Thoracic aorta (tissue), 2 donors: ENCODE data around the gene COL18A1. TPM values are rescaled to one million over a fixed set of nuclear protein-coding genes. Genes with fewer than 3 reads are reported as not detected.

ENCODE experiments used
- ATAC-seq: fragments of 150-250 bp; one replicate; pipeline ENCODE4 v1.8.0; 2017; ENCODE audit warnings: low read depth; ENCODE audit not compliant: insufficient number of reproducible peaks, low FRiP score
- DNase-seq: peaks from one replicate; pipeline ENCODE4 v3.0.0-alpha.2; 2020; ENCODE audit warnings: low spot score
- H3K27ac ChIP-seq, 2 donors: fragments of 200-600 bp; sonication (generic); 1 replicate in 1 of 2; 2 replicates in 1 of 2; pipeline ENCODE4 v1.5.1; 2016; ENCODE audit warnings: mild to moderate bottlenecking in 2 of 2, moderate library complexity in 2 of 2
- H3K27me3 ChIP-seq: fragments of 200-600 bp; sonication (generic); replicated peaks from 2 replicates; pipeline ENCODE4 v1.6.0; 2016; ENCODE audit warnings: mild to moderate bottlenecking; ENCODE audit not compliant: insufficient read depth
- H3K36me3 ChIP-seq: fragments of 200-600 bp; sonication (generic); one replicate; pipeline ENCODE4 v1.5.1; 2016
- H3K4me1 ChIP-seq, 2 donors: fragments of 200-600 bp; sonication (generic); 1 replicate in 1 of 2; 2 replicates in 1 of 2; pipeline versions ENCODE4 v1.5.1 to v1.6.0; 2016; ENCODE audit warnings: low read depth in 2 of 2, mild to moderate bottlenecking in 1 of 2; ENCODE audit not compliant: control insufficient read depth in 1 of 2
- H3K4me3 ChIP-seq: fragments of 200-600 bp; sonication (generic); 2 replicates; pipeline ENCODE4 v1.5.1; 2016; ENCODE audit warnings: mild to moderate bottlenecking
- H3K9me3 ChIP-seq: fragments of 200-600 bp; sonication (generic); 2 replicates; pipeline ENCODE4 v1.5.1; 2016
- CTCF ChIP-seq: fragments of 200-600 bp; sonication (generic); IDR thresholded peaks from one replicate; pipeline ENCODE4 v1.5.1; 2019; ENCODE audit warnings: antibody characterized with exemption
- total RNA-seq, 2 donors: library from RNA; depleted of rRNA; stranded (reverse); fragments of >200 nt; gene quantifications; one replicate each; pipeline versions ENCODE4 v1.1.0 to v1.2.3, GENCODE V29; 2016

COL18A1 gene
- total RNA-seq: 100 to 1,000 TPM; 507 to 811 TPM

- H3K27ac ChIP-seq: peak within 1 kb of the TSS; percentile 82 to 89
- DNase-seq: no peak
- ATAC-seq: peak; percentile 30
- H3K27me3 ChIP-seq: no peaks in the 10 kb centered on the region
- H3K4me1 ChIP-seq: peaks cover 18 to 50% of the 10 kb centered on the region in 2 donors
- peak within 1 kb of the TSS; percentile 80 for H3K4me3 ChIP-seq
- no peak for TF ChIP-seq CTCF
- no peaks in the 10 kb centered on the region for H3K36me3 ChIP-seq
- H3K9me3 ChIP-seq: peaks cover 6% of the 10 kb centered on the region
These were observed at the start of gene COL18A1 for GRCh38 chr21:45404730-45405270. Gene COL18A1, plus strand, starts transcription at chr21:45405165. Its CDS starts 66 bp downstream, at chr21:45405231.

GRCh38 chr21:45355573-45355972 lies 49.4 kb upstream of the COL18A1 start:
- Histone ChIP-seq H3K27me3 (no peaks in the 10 kb centered on the region), H3K36me3 (no peaks in the 10 kb centered on the region), H3K4me1 (peaks cover 0 to 31% of the 10 kb centered on the region in 2 donors), H3K4me3 (no peak overlapping the region), H3K27ac (no peak overlapping the region), H3K9me3 (no peaks in the 10 kb centered on the region)
- no peak for TF ChIP-seq CTCF
- ATAC-seq: no peak
- no peak for DNase-seq

GRCh38 chr21:45356251-45356650 lies 48.7 kb upstream of the COL18A1 start:
- no peak for ATAC-seq
- no peaks in the 10 kb centered on the region for H3K27me3 ChIP-seq
- H3K4me3 ChIP-seq: no peak overlapping the region
- TF ChIP-seq CTCF: no peak
- H3K27ac ChIP-seq: no peak overlapping the region
- peaks cover 0 to 24% of the 10 kb centered on the region in 2 donors for H3K4me1 ChIP-seq
- H3K9me3 ChIP-seq: no peaks in the 10 kb centered on the region
- DNase-seq: no peak
- no peaks in the 10 kb centered on the region for H3K36me3 ChIP-seq

GRCh38 chr21:45356653-45357435 lies 48.1 kb upstream of the COL18A1 start:
- Histone ChIP-seq H3K4me3 (no peak overlapping the region), H3K27ac (peak overlapping the region in 1 of 2 donors; percentile 49), H3K4me1 (peaks cover 0 to 18% of the 10 kb centered on the region in 2 donors), H3K36me3 (no peaks in the 10 kb centered on the region), H3K27me3 (no peaks in the 10 kb centered on the region), H3K9me3 (no peaks in the 10 kb centered on the region)
- TF ChIP-seq CTCF: no peak
- ATAC-seq (no peak), DNase-seq (no peak)

GRCh38 chr21:45357436-45358260 lies 47.3 kb upstream of the COL18A1 start:
- Histone ChIP-seq H3K4me3 (no peak overlapping the region), H3K27ac (peak overlapping the region in 1 of 2 donors; percentile 49), H3K4me1 (peaks cover 0 to 19% of the 10 kb centered on the region in 2 donors), H3K27me3 (no peaks in the 10 kb centered on the region), H3K36me3 (no peaks in the 10 kb centered on the region), H3K9me3 (no peaks in the 10 kb centered on the region)
- ATAC-seq (no peak), DNase-seq (no peak)
- TF ChIP-seq CTCF: no peak
